Progenitor cell of endocrine pancreas (in vitro differentiated cells): ENCODE measurements around the gene NHLH2. TPM values are rescaled to one million over a fixed set of nuclear protein-coding genes. Genes with fewer than 3 reads are reported as not detected.

Source experiments
- DNase-seq: peaks from one replicate; pipeline ENCODE4 v3.0.0; 2021; ENCODE audit warnings: low spot score; ENCODE audit not compliant: unreplicated experiment
- H3K27ac Mint-ChIP-seq: 2 replicates; pipeline ENCODE4 v1.8.0; 2021; ENCODE audit warnings: mild to moderate bottlenecking, moderate library complexity, mixed read lengths
- H3K27me3 Mint-ChIP-seq: 2 replicates; pipeline ENCODE4 v1.8.0; 2021; ENCODE audit warnings: mixed read lengths
- H3K36me3 Mint-ChIP-seq: 2 replicates; pipeline ENCODE4 v1.8.0; 2022; ENCODE audit warnings: mixed read lengths; ENCODE audit not compliant: insufficient read depth
- H3K4me1 Mint-ChIP-seq: 2 replicates; pipeline ENCODE4 v1.8.0; 2021; ENCODE audit warnings: low read depth, mixed read lengths
- H3K4me3 Mint-ChIP-seq: 2 replicates; pipeline ENCODE4 v1.8.0; 2021; ENCODE audit warnings: low read depth, mild to moderate bottlenecking, moderate library complexity, mixed read lengths
- H3K9me3 Mint-ChIP-seq: 2 replicates; pipeline ENCODE4 v1.8.0; 2021; ENCODE audit warnings: low read depth, mixed read lengths
- CTCF ChIP-seq: fragments of 200-600 bp; sonication (generic); IDR thresholded peaks from one replicate; pipeline ENCODE4 v1.5.0; 2021; ENCODE audit warnings: antibody characterized with exemption, mild to moderate bottlenecking; ENCODE audit not compliant: unreplicated experiment
- total RNA-seq: library from RNA; stranded (reverse); gene quantifications from 2 replicates; pipeline ENCODE4 v1.2.1, GENCODE V29; 2021

Gene NHLH2
- total RNA-seq, 1 donor from 2014 or later, result 0.29 TPM

- no peaks in the 10 kb centered on the region for H3K9me3 Mint-ChIP-seq
- DNase-seq, result peak; percentile 34
- no peaks in the 10 kb centered on the region for H3K36me3 Mint-ChIP-seq
- H3K27me3 Mint-ChIP-seq, result peaks cover 75% of the 10 kb centered on the region
- H3K27ac Mint-ChIP-seq, result peak overlapping the region; percentile 91
- H3K4me3 Mint-ChIP-seq, result peak overlapping the region; percentile 77
- peaks cover 5% of the 10 kb centered on the region for H3K4me1 Mint-ChIP-seq
- TF ChIP-seq CTCF, result no peak
Observed at GRCh38 chr1:115839029-115839678, 1.8 kb downstream of the NHLH2 start.

- H3K4me3 Mint-ChIP-seq, result peak overlapping the region; percentile 77
- H3K4me1 Mint-ChIP-seq, result peaks cover 5% of the 10 kb centered on the region
- no peak for TF ChIP-seq CTCF
- H3K9me3 Mint-ChIP-seq, result no peaks in the 10 kb centered on the region
- H3K36me3 Mint-ChIP-seq, result no peaks in the 10 kb centered on the region
- peaks cover 78% of the 10 kb centered on the region for H3K27me3 Mint-ChIP-seq
- no peak for DNase-seq
- H3K27ac Mint-ChIP-seq, result peak overlapping the region; percentile 91
Observed at GRCh38 chr1:115838431-115839028, 2.4 kb downstream of the NHLH2 start.

- Mint-ChIP-seq H3K36me3 (no peaks in the 10 kb centered on the region), H3K4me1 (peaks cover 5% of the 10 kb centered on the region), H3K27me3 (peaks cover 75% of the 10 kb centered on the region), H3K9me3 (no peaks in the 10 kb centered on the region), H3K27ac (no peak overlapping the region), H3K4me3 (peak overlapping the region; percentile 64)
- DNase-seq, result no peak
- TF ChIP-seq CTCF, result no peak
Observed at GRCh38 chr1:115837740-115838421, 3.0 kb downstream of the NHLH2 start.

- Mint-ChIP-seq H3K27ac (no peak overlapping the region), H3K27me3 (peaks cover 74% of the 10 kb centered on the region), H3K4me1 (peaks cover 5% of the 10 kb centered on the region), H3K36me3 (no peaks in the 10 kb centered on the region), H3K4me3 (peak overlapping the region; percentile 64), H3K9me3 (no peaks in the 10 kb centered on the region)
- TF ChIP-seq CTCF, result no peak
- DNase-seq, result no peak
Observed at GRCh38 chr1:115837341-115837739, 3.6 kb downstream of the NHLH2 start.

GRCh38 chr1:115833856-115834255 is 7.1 kb downstream of the NHLH2 start:
- peak; percentile 21 for TF ChIP-seq CTCF
- peaks cover 66% of the 10 kb centered on the region for H3K27me3 Mint-ChIP-seq
- H3K27ac Mint-ChIP-seq, result no peak overlapping the region

More at GRCh38 chr1:115833856-115834255, 7.1 kb downstream of the NHLH2 start:
- DNase-seq, result no peak
- Mint-ChIP-seq H3K36me3 (no peaks in the 10 kb centered on the region), H3K4me1 (peaks cover 4% of the 10 kb centered on the region), H3K4me3 (no peak overlapping the region), H3K9me3 (no peaks in the 10 kb centered on the region)
